ENCODE data around the gene COMMD2.

GRCh38 chr3:149767720-149768119, 15.4 kb upstream of the COMMD2 start:
- TF ChIP-seq CTCF (IDR thresholded peaks at IDR 0.05), result no peak
- TF ChIP-seq REST (IDR thresholded peaks at IDR 0.05; ENCODE audit: low read depth, low read length), result no peak
- no peak for TF ChIP-seq PBX3 (IDR thresholded peaks at IDR 0.05)
- no peak for TF ChIP-seq FOXM1 (IDR thresholded peaks at IDR 0.05; ENCODE audit: low read depth)
- TF ChIP-seq EZH2phosphoT487 (IDR thresholded peaks at IDR 0.05; ENCODE audit: borderline replicate concordance, low read depth), result no peak
- no peak for TF ChIP-seq SIN3A (IDR thresholded peaks at IDR 0.05; ENCODE audit: borderline replicate concordance, low read depth, low read length)
- TF ChIP-seq EP300 (IDR thresholded peaks at IDR 0.05; ENCODE audit: borderline replicate concordance in 1 of 2, low read depth in 1 of 2, low read length in 1 of 2), result no peak
- TF ChIP-seq RXRA (IDR thresholded peaks at IDR 0.05; ENCODE audit: borderline replicate concordance, low read depth), result no peak
- no peak for TF ChIP-seq SMC3 (IDR thresholded peaks at IDR 0.05; ENCODE audit: low read depth, low read length)
- no peak for TF ChIP-seq POLR2AphosphoS5 (IDR thresholded peaks at IDR 0.05; ENCODE audit: low read depth, low read length)

All from SK-N-SH (cell line).